Panc1 (cell line): ENCODE data around the gene FGGY.

ENCODE experiments used
- CTCF ChIP-seq: fragments of 450-650 bp; IDR thresholded peaks from 2 replicates; pipeline ENCODE4 v1.5.1; 2017; ENCODE audit warnings: mild to moderate bottlenecking
- POLR2AphosphoS5 ChIP-seq: IDR thresholded peaks from 2 replicates; pipeline ENCODE4 v1.6.1; 2012; ENCODE audit warnings: mild to moderate bottlenecking, low read depth, low read length, moderate library complexity
- SIN3A ChIP-seq: IDR thresholded peaks from 2 replicates; pipeline ENCODE4 v1.6.1; 2012; ENCODE audit warnings: low read depth, mild to moderate bottlenecking, low read length, moderate library complexity, borderline replicate concordance; ENCODE audit not compliant: insufficient read depth

DNA sequence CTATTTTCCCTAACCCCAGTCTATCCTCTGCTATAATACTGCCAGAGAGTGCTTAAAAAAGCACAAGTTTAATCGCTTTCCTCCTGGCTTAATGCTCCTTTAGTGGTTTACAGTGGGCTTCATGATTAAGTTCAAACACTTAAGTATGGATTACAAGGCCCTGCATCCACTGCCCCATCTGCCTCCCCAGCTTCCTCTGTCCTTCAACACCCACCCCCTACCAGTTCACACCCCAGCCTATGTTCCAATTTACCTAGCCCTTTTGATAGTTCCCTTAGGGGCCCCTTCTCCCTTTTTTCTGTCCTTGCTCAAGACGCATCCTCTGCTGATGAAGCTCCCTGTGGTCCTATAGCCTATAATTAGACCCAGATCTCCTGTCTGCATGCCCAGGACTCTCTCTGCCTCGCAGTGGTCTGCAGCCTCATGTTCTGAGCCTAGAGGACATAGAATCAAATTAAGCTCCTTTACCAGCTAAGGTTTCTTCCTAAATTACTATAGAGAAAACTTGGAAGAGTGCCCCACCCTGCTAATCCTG, 212.5 kb downstream of the FGGY start:
- TF ChIP-seq CTCF (no peak), POLR2AphosphoS5 (no peak), SIN3A (no peak)
